GM19099 (cell line): ENCODE data around the gene SORCS1.

ENCODE experiments used
- POLR2A ChIP-seq: IDR thresholded peaks from 3 replicates; pipeline ENCODE4 v1.6.1; 2011; ENCODE audit warnings: low read depth; ENCODE audit not compliant: insufficient read length; ENCODE audit errors: extremely low read depth

SORCS1 gene

GRCh38 chr10:106957823-106958588 is 206.5 kb downstream of the SORCS1 start:
- TF ChIP-seq POLR2A, result no peak

GRCh38 chr10:106956216-106956915 is 208.1 kb downstream of the SORCS1 start:
- no peak for TF ChIP-seq POLR2A

GRCh38 chr10:106955133-106955532 is 209.4 kb downstream of the SORCS1 start:
- TF ChIP-seq POLR2A, result no peak

- no peak for TF ChIP-seq POLR2A
Observed at GRCh38 chr10:106952033-106952432, 212.5 kb downstream of the SORCS1 start.

- TF ChIP-seq POLR2A, result no peak
Observed at GRCh38 chr10:106949680-106950478, 214.6 kb downstream of the SORCS1 start.

- no peak for TF ChIP-seq POLR2A
Observed at GRCh38 chr10:106947643-106948042, 216.9 kb downstream of the SORCS1 start.

- no peak for TF ChIP-seq POLR2A
Observed at GRCh38 chr10:106942035-106942662, 222.4 kb downstream of the SORCS1 start.

- TF ChIP-seq POLR2A, result no peak
Observed at GRCh38 chr10:106941297-106942034, 223.0 kb downstream of the SORCS1 start.

- TF ChIP-seq POLR2A, result no peak
Observed at GRCh38 chr10:106938513-106938912, 226.0 kb downstream of the SORCS1 start.

- no peak for TF ChIP-seq POLR2A
Observed at GRCh38 chr10:106935978-106936451, 228.5 kb downstream of the SORCS1 start.

GRCh38 chr10:106931853-106932249 is 232.7 kb downstream of the SORCS1 start:
- no peak for TF ChIP-seq POLR2A

GRCh38 chr10:106931159-106931852 is 233.2 kb downstream of the SORCS1 start:
- TF ChIP-seq POLR2A, result peak; percentile 39

- TF ChIP-seq POLR2A, result no peak
Observed at GRCh38 chr10:106930751-106931150, 233.8 kb downstream of the SORCS1 start.

- no peak for TF ChIP-seq POLR2A
Observed at GRCh38 chr10:106929291-106929895, 235.1 kb downstream of the SORCS1 start.

- TF ChIP-seq POLR2A, result no peak
Observed at GRCh38 chr10:106925191-106925590, 239.3 kb downstream of the SORCS1 start.
